RPMI8226 (cell line): ENCODE results near the gene B4GALNT4.
A peak's percentile ranks its signal among the peaks of the same experiment; 100 is the strongest.
"Not testable (repeated sequence)": the region's sequence is repeated elsewhere in the genome, so short reads cannot be mapped to it uniquely, and the experiment has no call there.

Experiments used
- DNase-seq: peaks from one replicate; pipeline ENCODE4 v3.0.0-alpha.2; 2015

Gene B4GALNT4

DNA sequence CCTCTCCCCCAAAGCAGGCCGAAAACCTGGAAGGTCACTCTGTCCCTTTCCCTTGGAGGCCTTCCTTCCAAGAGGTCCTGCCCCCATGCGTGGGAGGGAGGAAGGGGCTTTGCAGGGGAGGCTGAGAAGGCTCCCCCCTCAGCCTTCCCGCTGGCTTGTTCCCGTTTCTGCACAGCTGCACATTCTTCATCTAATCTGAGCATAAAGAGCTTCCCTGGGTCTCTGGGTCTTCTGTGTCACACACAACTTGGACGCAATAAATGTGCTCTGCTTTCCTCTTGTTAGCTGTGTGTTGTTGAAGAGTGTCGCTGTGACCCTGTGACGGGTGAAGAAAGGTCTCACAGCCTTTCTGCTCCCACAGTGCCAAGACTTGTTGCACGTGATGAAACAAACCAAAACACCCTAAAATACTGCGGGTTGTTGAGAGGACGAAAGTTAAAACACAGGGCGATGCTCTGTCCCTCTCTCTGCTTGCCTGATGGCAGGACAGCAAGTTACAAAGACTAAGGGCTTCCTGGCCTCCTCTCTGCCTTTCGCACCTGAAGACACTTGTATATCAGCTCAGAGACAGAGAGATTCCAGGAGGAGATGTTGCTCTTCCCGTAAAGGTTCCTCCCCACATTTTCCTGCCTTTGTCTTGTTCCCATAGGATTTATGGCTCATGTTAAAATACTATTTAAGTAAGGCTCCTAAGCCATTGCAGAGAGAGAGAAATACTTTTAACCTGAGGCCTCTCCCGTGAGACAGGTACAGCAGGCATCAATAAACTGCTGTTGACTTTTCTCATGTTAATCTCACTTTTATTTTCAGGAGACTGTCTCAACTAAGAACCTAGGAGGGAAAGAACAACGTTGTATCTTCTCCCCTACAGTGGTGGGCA lies 33.3 kb upstream of the B4GALNT4 start:
- no peak for DNase-seq

DNA sequence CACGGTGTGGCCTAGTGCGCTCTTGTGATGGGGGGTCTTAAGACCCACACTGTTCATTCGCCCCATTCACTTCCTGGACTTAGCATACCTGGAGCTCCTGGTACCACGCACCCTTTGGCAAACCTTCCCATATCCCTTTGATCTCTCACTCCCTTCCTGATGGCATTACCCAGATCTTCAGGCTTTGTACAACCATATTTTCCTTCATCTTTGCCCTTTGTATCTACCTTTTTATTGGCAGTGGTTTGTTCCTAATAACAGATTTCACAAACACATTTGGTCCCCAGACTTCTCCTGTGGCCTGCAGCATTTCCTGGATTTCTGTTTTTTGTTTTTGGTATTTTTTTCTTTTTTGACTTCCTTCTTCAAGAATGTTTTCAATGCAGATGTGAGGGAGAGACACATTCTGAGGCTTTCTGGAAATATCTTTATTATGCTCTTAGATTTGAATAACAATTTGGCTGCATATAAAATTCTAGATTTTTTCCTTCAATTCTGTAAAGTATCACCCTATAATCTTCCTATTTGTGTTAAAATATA lies 32.6 kb upstream of the B4GALNT4 start:
- no peak for DNase-seq

DNA sequence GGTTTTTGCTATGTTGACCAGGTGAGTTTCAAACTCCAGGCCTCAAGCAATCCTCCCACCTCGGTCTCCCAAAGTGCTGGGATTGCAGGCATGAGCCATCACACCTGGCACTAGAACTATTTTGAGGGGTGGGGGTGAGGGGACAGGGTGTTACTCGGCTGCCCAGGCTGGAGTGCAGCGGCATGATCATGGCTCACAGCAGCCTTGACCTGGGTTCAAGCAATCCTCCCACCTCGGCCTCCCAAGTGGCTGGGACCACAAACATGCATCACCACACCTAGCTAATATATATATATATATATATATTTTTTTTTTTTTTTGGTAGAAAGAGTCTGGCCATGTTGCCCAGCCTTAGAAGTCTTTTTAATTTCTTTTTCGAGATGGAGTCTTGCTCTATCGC lies 31.6 kb upstream of the B4GALNT4 start:
- DNase-seq: no peak

DNA sequence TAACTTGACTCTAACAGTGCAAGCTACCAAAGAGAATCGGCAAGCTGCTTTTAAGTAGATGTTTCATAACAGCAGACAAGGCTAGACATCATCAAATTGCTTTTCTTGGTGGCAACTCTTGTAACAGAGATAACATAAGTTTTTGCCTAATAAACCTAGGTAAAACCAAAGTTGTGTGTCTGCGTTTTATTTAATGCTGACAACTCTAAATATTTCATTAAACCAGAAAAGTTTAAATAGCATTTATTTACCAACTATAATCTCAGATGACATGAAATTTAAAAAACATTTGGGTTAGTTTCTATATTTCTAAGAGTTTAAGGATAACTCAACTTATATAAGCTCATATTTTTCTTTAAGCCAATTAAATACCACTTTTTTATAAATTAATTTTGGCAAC lies 29.3 kb upstream of the B4GALNT4 start:
- no peak for DNase-seq

DNA sequence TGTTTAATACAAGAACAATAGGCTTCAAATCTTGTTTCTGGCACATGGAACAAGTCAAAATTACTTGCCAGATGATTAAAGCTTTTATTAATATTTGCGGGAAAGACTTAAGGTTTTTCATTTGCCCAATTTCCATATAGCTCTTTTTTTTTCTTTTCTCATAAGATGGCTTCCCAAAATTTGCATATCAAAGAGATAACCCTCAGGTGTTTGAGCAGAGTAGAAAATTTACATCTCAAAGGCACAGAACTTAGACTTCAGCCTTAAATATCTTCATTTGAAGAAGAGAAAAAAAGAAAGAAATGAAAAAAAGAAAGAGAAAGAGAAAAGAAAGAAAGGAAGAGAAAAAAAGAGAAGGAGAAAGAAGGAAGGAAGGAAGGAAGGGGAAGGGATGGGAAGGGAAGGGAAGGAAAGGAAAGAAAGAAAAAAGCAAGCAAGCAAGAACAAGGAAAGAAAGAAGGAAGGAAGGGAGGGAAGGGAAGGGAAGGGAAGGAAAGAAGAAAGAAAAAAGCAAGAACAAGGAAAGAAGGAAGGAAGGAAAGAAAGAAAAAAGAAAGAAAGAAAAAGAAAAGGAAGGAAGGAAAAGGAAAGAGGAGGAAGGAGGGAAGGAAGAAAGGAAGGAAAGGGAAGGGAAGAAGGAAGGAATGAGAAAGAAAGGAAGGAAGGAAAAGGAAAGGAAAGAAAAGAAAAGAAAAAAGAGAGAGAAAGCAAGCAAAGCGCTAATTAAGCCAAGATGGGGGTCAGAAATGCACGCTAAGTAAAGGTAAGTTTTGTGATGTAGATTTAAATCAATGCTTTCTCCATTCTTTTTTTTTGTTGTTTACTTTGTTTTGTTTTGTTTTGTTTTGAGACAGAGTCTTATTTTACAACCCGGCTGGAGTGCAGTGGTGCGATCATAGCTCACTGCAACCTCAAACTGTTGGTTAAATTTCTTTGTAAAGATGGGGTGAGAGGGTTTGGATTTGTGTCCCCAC lies 28.5 kb upstream of the B4GALNT4 start:
- no peak for DNase-seq

DNA sequence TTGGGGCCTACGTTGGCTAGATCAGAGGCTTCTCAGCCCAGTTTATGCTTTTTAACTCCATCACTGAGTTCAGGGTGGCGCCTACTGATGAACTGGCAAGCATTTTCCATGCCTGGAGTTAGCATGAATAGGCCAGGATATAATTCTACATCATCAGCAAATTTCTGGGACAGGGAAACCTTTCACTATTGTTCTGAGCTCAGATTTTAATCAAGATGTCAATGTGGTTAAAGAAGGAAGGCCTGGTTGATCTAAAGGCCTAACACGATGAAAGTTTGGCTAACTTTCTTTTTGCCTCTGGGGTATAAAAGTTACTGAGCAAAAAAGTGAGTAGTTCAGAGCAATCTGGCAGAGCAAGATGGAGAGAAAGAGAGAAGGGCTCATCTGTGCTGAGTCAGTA lies 27.0 kb upstream of the B4GALNT4 start:
- no peak for DNase-seq

DNA sequence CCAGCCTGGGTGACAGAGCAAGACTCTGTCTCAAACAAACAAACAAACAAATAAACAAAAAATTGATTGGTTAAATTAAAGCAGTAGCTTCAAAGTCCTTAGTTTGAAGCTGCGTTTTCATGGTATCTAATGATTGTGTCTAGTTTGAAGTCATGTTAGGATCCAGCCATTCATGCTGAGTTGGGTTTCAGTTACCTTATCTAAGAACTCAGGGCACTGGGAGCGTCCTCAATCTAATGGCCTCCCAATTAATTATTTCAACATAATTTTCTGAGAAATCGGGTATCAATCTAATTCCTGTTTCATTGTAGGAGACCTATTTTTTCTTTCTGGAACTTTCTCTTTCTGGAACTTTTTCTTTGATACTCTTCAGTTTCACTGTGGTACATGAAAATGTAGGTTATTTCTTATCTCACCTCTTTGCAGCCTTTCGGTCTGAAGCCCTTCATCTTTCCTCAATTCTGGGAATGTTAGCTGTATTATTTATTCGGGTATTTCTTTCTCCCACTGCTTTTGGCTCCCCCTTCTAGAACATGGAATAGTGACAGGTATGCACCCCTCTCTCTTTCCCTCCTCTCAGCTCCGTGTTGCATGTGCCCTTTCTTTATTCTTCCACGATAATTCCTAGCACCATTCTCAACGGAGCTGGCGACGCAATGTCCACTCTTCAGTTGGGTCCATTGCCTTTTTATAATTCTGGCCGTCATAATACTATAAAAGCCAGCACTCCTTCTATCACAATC lies 24.3 kb upstream of the B4GALNT4 start:
- no peak for DNase-seq

DNA sequence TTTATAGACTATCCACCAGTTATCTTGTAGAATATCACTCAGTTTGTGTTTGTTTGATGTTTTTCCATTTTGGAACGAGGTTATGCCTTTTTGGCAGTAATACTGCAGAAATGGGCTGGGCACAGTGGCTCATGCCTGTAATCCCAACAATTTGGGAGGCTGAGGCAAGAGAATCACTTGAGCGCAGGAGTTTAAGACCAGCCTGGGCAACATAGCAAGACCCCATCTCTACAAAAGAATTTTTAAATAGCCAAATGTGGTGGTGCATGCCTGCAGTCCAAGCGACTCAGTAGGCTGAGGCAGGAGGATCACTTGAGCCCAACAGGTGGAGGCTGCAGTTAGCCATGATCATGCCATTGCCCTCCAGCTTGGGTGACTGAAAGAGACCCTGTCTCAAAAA lies 22.8 kb upstream of the B4GALNT4 start:
- no peak for DNase-seq

DNA sequence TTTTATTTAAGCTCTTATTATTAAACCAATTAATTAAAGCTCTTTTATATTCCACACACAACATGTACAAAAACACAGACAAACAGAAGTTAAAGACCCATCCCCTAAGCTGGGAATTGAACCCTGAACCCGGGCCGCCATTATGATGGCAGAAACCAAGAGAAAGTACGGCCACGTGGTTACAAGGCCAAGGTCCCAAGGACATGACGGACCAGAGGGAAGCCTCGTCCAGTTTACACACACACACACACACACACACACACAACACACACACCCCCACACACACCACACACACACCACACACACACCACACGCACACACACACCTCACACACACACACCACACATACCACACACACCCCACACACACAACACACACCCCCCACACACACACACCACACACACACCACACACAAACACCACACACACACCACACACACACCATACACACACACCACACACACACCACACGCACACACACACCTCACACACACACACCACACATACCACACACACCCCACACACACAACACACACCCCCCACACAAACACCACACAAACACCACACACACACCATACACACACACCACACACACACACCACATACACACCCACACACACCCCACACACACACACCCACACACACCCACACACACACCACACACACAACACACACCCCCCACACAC lies 19.9 kb upstream of the B4GALNT4 start:
- not testable (repeated sequence) for DNase-seq

DNA sequence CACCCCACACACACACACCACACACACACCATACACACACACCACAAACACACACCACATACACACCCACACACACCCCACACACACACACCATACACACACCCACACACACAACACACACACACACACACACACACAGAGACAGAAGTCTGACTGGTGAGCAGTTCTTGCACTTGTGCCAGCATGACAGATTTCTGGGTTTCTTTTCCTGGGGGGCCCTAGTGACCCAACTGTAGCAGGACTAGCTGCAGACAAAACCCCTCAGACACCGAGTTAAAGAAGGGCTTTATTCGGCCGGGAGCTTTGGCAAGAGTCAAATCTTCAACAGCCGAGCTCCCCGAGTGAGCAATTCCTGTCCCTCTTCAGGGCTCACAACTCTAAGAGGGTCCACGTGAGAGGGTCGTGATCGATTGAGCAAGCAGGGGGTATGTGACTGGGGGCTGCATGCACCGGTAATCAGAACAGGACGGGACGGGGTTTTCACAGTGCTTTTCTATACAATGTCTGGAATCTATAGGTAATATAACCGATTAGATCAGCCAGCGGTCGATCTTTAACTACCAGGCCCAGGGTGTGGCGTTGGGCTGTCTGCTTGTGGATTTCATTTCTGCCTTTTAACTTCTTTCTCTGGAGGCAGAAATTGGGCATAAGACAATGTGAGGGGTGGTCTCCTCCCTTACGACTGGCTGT lies 19.1 kb upstream of the B4GALNT4 start:
- DNase-seq: not testable (repeated sequence)

DNA sequence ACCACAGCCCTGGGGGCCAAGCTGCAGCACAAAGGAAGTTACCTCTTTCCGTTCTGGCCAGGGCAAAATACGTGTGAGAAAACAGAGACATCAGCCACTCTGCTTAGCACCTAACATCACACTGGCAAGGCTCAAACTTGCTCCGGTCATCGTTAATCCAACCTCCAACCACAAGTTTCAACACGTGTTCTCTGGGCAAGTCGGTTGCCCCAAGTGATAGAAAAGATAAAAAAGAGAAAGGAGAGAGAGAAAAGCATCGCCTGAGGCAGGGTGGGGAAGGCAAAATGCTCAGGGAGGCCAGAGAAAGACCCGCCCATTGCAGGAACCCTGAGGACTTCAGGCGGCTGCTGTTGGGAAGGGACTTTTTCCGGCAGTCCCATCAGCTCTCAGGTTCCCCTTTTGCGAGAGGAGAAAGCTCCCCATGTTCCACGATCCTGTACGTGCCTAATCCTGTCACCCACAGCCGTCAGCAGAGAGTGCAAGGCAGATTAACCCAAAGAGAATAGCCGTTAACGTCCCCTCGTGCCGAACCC lies 18.5 kb upstream of the B4GALNT4 start:
- peak; percentile 65 for DNase-seq

DNA sequence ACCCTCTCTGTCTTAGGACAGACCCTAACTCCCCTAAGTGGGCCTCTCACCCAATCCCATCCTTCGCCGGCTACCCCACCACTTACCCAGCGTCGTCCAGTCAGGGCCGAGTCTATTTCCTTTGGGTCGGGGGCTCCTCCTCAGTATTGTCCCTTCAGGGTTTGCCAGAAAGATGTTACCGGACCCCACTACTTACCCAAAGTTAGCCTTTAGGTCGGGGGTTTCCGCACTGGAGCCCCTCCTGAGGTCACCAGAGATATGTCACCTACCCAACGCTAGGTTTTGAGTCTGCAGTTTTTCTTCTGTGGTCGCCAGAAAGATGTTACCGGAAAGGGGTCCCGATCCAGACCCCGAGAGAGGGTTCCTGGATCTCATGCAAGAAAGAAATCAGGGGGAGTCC lies 17.9 kb upstream of the B4GALNT4 start:
- no peak for DNase-seq

DNA sequence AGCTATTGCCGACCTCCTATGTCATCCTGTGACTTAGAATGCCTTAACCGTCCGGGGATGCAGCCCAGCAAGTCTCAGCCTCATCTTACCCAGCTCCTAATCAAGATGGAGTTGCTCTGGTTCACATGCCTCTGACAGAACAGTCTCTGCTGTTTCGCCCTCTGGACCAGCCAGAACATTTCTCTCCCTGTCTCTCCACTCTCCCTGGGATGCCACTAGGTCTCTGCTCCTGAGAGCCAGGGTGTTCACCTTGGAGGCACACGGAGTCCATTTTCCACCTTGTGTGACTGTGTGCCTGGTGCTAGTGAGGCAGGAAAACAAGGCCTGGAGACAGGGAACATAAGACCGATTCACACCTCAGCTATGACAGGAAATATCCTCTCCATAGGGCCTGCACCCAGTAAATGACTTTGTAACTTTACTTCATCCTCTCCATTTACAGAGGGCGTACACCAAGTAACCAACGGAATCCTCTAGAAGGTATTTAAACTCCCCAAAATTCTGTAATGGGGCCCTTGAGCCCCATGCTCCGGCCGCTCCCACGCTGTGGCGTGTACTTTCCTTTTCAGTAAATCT lies 16.8 kb upstream of the B4GALNT4 start:
- DNase-seq: no peak

DNA sequence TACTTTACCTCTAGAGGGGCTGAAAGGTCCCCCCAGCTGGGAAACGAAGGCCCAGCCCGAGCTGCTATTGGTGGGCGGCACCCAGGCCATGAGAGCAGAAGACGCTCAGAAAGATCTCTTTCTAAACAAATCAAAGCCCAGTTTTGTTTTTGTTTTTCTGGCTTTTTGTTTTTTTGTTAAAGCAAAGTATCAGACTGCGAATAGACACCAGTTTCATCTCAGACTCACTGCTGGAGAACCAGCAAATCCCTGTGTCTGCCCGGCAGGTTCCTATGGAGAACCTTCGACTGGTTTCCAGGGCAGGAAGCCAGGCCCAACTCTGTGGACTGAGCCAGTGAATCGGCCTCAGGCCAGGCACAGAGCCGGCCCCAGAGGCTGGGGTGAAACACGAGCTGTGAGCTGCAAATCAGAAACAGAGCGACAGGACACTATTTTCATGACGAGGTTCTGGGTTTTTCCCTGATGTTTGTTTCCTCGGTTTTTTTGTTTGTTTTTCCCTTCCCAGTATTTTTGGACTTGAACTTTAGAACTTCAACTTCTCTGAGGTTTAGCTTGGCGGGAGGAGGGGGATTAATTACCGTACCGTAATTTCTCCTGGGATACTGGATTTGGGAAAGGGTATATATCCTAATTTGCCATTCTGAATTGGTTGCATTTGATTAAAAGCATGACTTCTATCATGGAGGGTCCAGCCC lies 16.0 kb upstream of the B4GALNT4 start:
- no peak for DNase-seq

DNA sequence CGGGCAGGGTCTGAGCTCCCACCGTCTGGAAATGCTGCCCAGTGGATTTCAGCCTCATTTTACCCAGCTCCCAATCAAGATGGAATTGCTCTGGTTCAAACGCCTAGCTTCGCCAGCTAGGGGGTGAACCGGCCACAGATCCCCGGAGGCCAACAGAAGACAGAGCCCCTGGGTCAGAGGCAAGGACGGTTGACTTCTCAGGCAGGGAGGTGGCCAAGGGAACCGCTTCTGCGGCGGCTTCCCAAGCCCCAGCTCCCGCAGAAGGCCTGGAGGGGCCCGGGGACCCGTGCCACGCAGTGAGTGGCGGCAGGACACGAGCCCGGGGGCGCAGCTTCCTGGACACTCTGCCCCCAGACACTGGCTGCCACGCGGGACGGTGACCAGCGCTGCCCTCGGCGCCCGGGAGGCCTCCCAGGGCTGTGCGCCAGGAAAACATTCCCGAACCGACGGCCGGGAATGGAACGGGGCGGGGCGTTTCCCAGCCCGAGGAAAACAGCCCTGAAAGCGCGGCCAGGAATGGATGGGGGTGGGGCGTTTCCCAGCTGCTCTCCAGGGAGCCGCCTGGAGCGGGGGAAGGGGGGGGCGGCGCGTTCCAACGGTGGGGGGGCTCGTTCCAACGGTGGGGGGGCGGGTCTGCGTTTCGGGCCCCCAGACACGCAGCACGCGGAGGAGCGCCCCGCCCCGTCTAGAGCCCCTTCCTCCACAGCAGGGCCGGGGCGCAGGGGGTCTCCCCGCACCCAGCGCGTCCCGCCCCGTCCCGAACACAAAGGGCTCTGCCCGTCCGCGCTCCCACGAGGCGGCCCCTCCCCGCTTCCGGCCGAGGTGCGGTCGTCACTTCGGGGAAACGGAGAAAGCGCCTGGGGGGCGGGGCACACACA lies 13.5 kb upstream of the B4GALNT4 start:
- no peak for DNase-seq

DNA sequence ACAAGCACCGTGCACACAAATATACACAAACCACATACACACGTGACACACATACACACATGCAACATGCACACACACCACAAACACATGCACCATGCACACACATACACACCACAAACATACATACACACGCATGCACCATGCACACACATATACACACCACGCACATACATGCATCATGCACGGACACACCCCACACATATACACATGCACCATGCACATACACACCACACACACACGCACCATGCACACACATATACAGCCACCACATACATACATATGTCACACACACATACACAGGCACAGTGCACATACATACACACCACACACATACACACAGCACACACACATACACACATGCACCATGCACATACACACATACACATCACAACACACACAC lies 12.7 kb upstream of the B4GALNT4 start:
- DNase-seq: no peak

DNA sequence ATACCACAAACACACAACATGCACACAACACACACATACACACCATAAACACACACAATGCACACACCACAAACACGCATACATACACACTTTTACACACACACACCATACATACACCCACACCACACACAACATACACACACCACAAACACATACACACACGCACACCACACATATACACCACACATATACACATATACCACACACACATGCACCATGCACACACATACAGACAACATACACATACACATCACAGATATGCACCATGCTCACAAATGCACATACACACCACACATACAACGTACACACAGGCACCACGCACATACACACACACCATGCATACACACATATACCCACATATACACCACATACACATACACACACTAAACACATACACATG lies 11.7 kb upstream of the B4GALNT4 start:
- DNase-seq: no peak

DNA sequence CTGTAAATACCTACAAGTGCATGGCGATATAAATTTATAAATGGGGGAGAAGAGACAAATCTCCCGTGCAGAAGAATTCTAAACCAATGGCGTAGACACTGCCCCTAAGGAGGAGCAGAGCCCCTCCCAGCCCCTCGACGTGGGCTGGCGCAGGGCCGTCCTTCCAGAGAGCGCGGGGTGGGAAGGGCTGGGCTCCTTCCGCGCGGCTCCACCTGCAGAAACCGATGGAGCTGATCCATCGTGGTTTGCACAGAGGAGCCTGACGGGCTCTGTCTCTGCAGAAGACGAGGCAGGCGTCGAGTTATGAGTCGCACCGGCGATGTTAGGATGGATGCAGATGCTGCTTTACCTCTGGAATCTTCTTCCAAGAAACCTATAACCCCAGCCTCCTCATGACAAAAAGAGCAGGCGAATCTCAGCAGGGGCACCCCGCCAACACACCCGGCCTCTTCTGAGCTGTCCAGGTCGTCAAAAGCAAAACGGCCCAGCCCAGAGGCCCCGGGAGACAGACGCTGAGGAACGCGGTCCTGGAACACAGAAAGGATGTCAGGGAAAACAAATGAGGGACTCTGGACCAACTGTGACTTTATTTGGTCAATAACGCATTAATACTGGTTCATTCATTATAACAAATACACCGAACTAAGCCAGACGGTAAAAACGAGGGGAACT lies 11.0 kb upstream of the B4GALNT4 start:
- no peak for DNase-seq
